ENCODE results near the gene CTSC. TPM values are rescaled to one million over a fixed set of nuclear protein-coding genes. Genes with fewer than 3 reads are reported as not detected.

Gene CTSC
- total RNA-seq, 1 experiment from 2014 or later, result 359 TPM

DNA sequence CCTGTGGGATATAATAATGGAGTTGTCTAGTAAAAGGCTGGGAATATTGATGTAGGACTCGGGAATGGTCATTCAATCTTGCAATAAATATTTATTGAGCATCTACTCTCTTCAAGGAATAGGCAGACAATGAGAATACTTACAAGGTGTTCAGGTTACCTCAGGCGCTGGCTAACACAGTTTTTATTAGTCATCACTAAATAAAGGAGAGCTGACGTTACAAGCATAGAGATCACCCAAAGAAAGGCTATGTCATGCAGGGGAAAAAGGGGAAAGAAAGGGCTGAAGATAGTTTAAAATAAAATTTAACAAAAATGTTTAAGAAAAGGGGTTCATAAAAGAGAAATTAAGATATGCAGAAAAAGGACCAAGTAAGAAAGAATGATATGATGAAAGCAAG lies 15.8 kb upstream of the CTSC start:
- H4K8ac ChIP-seq (replicated peaks; ENCODE audit: insufficient read length, low read depth, low read length), result no peak overlapping the region
- peaks cover 10 to 12% of the 10 kb centered on the region in 2 experiments for H3K4me1 Mint-ChIP-seq
- H2BK20ac ChIP-seq (ENCODE audit: low read depth, low read length, poor library complexity, severe bottlenecking), result no peak overlapping the region
- H2AFZ ChIP-seq (ENCODE audit: low read length), result no peak overlapping the region
- no peaks in the 10 kb centered on the region for H3K9me3 Mint-ChIP-seq
- no peak overlapping the region for H2BK15ac ChIP-seq (ENCODE audit: low read depth, low read length)
- H3K4me3 Mint-ChIP-seq, result no peak overlapping the region
- H3K14ac ChIP-seq (ENCODE audit: insufficient read depth, low read length), result no peak overlapping the region
- no peaks in the 10 kb centered on the region for H3K27me3 Mint-ChIP-seq (ENCODE audit: low read depth)
- no peak overlapping the region for H2BK12ac ChIP-seq (ENCODE audit: insufficient read length, low read depth, low read length)
- no peak overlapping the region for H3K4ac ChIP-seq (ENCODE audit: low read depth, low read length)
- no peaks in the 10 kb centered on the region; a peak in 1 of 7 replicates for H3K36me3 Mint-ChIP-seq (ENCODE audit: insufficient read depth in 1 of 3, low read depth in 3 of 3)
- no peaks in the 10 kb centered on the region for H3K27me3 ChIP-seq (ENCODE audit: insufficient read depth, low read length)
- H3K9ac ChIP-seq (ENCODE audit: extremely low read depth, insufficient read length, low read length), result no peak overlapping the region
- no peak overlapping the region for H3T11ph ChIP-seq (ENCODE audit: low read length)
- H2BK5ac ChIP-seq (ENCODE audit: insufficient read length, low read length), result no peak overlapping the region
- TF ChIP-seq CTCF (conservative IDR thresholded peaks at IDR 0.05), result no peak
- H4K91ac ChIP-seq (ENCODE audit: insufficient read length, low read depth, low read length), result no peak overlapping the region
- no peaks in the 10 kb centered on the region for H3K23me2 ChIP-seq (ENCODE audit: insufficient read length, low read depth, low read length, poor library complexity, severe bottlenecking)
- no peaks in the 10 kb centered on the region for H3K9me3 ChIP-seq (ENCODE audit: control insufficient read depth, low read depth, low read length)
- no peak overlapping the region for H3K56ac ChIP-seq (ENCODE audit: insufficient read length, low read depth, low read length)
- H3K27ac ChIP-seq (ENCODE audit: insufficient read length, low read depth, low read length), result no peak overlapping the region
- H3K4me2 ChIP-seq (ENCODE audit: insufficient read depth, insufficient read length, low read length), result no peak overlapping the region
- no peak for DNase-seq
- H2AK5ac ChIP-seq (ENCODE audit: insufficient read length, low read length), result no peak overlapping the region
- no CpG with 5 or more reads among the region's 3 CpGs for WGBS (ENCODE audit: extremely low coverage, insufficient read length, low lambda C conversion rate)
- peak overlapping the region in 1 of 3 experiments; percentile 16; a peak in 1 of 7 replicates for H3K27ac Mint-ChIP-seq
- H3K18ac ChIP-seq (ENCODE audit: insufficient read length, low read depth, low read length), result no peak overlapping the region
- H4K5ac ChIP-seq (ENCODE audit: insufficient read length, low read depth, low read length), result no peak overlapping the region
- H3K79me2 ChIP-seq (ENCODE audit: insufficient read depth, low read length), result no peaks in the 10 kb centered on the region
- H3K79me1 ChIP-seq (ENCODE audit: insufficient read depth, low read depth, low read length, poor library complexity, severe bottlenecking), result no peaks in the 10 kb centered on the region
- no peak overlapping the region for H2BK120ac ChIP-seq (ENCODE audit: low read depth, low read length, poor library complexity, severe bottlenecking)
- no peaks in the 10 kb centered on the region for H4K20me1 ChIP-seq (ENCODE audit: control insufficient read depth, insufficient read depth, insufficient read length)
- peaks cover 3% of the 10 kb centered on the region; the same call in 1 of the 2 replicates for H3K4me1 ChIP-seq (ENCODE audit: insufficient read depth, low read length)
- H3K23ac ChIP-seq (ENCODE audit: insufficient read length, low read depth, low read length), result no peak overlapping the region
